Measurements from ENCODE around the gene RNU1-2. TPM values are rescaled to one million over a fixed set of nuclear protein-coding genes. Genes with fewer than 3 reads are reported as not detected.
A peak's percentile ranks its signal among the peaks of the same experiment; 100 is the strongest.
"Not testable (repeated sequence)": the region's sequence is repeated elsewhere in the genome, so short reads cannot be mapped to it uniquely, and the experiment has no call there.

RNU1-2 gene
- total and polyA plus RNA-seq, 8 donors, result under 0.01 to 9,966 (median under 0.01) TPM; not detected in 3

DNA sequence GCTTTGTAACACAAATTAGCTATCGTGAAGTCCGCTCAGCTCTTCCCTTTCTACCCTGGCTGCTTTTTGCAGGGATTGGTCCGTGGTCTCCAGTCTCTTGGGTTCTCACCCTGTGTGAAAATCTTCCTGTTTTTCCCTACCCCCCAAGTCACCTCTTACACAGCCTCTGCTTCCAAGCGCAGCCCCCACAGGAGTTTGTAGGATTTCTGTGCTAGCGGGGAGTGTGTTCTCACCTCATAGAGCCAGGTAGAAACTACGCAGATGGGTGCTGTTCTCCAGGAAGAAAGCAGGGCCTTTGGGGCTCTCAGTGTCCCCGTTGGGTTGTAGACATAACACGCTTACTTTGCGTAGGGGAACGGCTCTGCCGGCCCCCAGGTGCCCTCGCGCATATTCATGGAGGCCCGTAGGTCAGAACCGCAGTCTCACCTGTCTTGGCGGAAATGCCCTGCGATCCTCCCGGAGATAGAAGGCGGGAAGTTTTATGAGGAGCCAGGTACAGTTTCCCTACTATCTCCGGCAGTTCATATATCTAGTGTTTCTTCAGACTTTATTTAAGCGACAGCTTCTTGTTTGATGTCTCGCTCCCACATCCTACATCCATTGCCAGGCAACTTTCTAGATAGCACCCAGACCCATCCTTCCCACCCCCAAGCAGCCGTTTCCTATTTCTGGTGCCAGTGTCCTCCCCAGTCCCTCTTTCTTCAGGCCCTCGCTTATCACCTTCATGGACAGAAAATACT is 706 bp downstream of the RNU1-2 start:
- H3K27me3 ChIP-seq; H3K9me3 ChIP-seq; H3K36me3 ChIP-seq; intact Hi-C loops (cut with DNase I; ENCODE audit: low total_unique reads): not testable (repeated sequence)
- DNase-seq, result peak; percentile 61 to 68
- H3K4me3 ChIP-seq, result peak overlapping the region; percentile 15 to 32 (median 26)
- H3K27ac ChIP-seq, result peak overlapping the region; percentile 83 to 92 (median 91)
- H3K4me1 ChIP-seq, result peaks cover 10 to 38% (median 30%) of the 10 kb centered on the region in 4 donors
- 15 to 23% (median 18%) methylated on average over 21 to 24 of the region's 24 CpGs for WGBS, 5 donors

GRCh38 chr1:16897653-16898052 is 1.9 kb downstream of the RNU1-2 start:
- H3K27ac ChIP-seq; H3K9me3 ChIP-seq; H3K36me3 ChIP-seq; intact Hi-C loops (cut with DNase I; ENCODE audit: low total_unique reads); DNase-seq; H3K27me3 ChIP-seq; H3K4me3 ChIP-seq: not testable (repeated sequence)
- 46 to 86% (median 76%) methylated on average over 1 of the region's 1 CpG for WGBS, 5 donors
- H3K4me1 ChIP-seq, result peaks cover 10 to 30% (median 19%) of the 10 kb centered on the region in 4 donors

DNA sequence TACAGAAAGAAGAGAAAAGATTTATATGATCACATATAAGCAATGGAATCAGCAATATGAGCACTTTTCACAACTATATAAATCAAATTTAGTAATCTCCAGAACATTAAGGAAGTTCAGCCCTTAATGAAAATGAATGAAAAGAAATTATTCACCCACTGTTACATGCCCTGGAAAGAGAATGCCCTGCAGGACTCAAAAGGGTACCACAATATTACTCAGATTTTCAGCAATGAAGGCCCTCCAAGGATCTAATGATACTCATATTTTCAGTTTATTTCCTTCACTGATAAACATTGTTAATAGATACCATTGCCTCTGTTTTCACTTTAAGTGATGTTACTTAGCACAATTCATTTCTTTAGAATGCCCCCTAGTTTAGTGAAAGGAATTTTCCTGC is 2.5 kb downstream of the RNU1-2 start:
- peaks cover 6 to 30% (median 20%) of the 10 kb centered on the region in 4 donors for H3K4me1 ChIP-seq
- DNase-seq; H3K36me3 ChIP-seq; H3K4me3 ChIP-seq; H3K27me3 ChIP-seq; intact Hi-C loops (cut with DNase I; ENCODE audit: low total_unique reads); H3K9me3 ChIP-seq; H3K27ac ChIP-seq: not testable (repeated sequence)

DNA sequence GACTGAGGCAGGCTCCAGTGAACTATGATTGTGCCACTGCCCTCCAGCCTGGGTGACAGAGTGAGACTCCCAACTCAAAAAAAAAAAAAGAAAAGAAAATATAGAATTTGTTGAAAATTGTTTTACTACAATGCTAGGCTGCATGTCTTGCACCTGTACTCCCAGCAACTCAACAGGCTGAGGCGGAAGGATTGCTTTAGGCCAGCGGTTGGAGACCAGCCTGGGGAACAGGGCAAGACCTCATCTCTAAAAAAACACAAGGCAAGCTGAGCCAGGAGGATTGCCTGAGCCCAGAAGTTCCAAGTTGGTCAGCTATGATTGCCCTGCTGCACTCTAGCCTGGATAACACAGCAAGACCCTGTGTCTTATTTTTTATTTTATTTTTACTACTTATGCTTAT is 3.2 kb downstream of the RNU1-2 start:
- intact Hi-C loops (cut with DNase I; ENCODE audit: low total_unique reads); H3K27ac ChIP-seq; H3K9me3 ChIP-seq; DNase-seq; H3K4me3 ChIP-seq; H3K36me3 ChIP-seq; H3K27me3 ChIP-seq: not testable (repeated sequence)
- H3K4me1 ChIP-seq, result peaks cover 6 to 34% (median 25%) of the 10 kb centered on the region in 4 donors
- WGBS, 5 donors, result 74 to 89% (median 80%) methylated on average over 2 of the region's 2 CpGs

DNA sequence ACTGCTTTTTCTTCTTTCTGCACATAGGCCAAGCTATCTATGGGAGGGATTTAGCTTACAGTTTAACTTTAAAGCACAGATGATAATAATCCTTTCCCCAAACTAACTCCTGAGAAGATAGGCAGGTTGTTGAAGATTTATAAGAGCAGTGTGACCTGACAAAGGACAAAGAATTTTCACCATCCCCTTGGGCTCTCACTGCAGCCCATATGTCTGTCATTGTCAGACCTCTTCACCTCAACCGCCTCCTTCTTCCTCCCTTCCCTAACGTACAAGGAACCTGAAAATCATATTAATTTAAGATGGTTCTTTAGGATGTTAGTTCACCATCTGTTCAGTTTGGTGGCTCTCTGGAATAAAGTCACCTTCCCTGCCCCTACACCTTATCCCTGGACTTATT is 5.0 kb downstream of the RNU1-2 start:
- peak in 1 of 2 donors; percentile 61 for DNase-seq
- TF ChIP-seq, protein P1, sequence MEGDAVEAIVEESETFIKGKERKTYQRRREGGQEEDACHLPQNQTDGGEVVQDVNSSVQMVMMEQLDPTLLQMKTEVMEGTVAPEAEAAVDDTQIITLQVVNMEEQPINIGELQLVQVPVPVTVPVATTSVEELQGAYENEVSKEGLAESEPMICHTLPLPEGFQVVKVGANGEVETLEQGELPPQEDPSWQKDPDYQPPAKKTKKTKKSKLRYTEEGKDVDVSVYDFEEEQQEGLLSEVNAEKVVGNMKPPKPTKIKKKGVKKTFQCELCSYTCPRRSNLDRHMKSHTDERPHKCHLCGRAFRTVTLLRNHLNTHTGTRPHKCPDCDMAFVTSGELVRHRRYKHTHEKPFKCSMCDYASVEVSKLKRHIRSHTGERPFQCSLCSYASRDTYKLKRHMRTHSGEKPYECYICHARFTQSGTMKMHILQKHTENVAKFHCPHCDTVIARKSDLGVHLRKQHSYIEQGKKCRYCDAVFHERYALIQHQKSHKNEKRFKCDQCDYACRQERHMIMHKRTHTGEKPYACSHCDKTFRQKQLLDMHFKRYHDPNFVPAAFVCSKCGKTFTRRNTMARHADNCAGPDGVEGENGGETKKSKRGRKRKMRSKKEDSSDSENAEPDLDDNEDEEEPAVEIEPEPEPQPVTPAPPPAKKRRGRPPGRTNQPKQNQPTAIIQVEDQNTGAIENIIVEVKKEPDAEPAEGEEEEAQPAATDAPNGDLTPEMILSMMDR (IDR thresholded peaks at IDR 0.05), result no peak
- Histone ChIP-seq H3K4me1 (peaks cover 6 to 29% (median 25%) of the 10 kb centered on the region in 4 donors), H3K27ac (no peak overlapping the region), H3K27me3 (no peaks in the 10 kb centered on the region), H3K36me3 (no peaks in the 10 kb centered on the region), H3K4me3 (no peak overlapping the region), H3K9me3 (peaks cover 0 to 3% (median 1%) of the 10 kb centered on the region in 4 donors)
- intact Hi-C loops (cut with DNase I; ENCODE audit: low total_unique reads), result no loop called here
- WGBS, 5 donors, result 45 to 88% (median 75%) methylated on average over 2 of the region's 2 CpGs

GRCh38 chr1:16901371-16901770 is 5.6 kb downstream of the RNU1-2 start:
- H3K36me3 ChIP-seq; H3K27me3 ChIP-seq; intact Hi-C loops (cut with DNase I; ENCODE audit: low total_unique reads); H3K9me3 ChIP-seq; H3K27ac ChIP-seq; DNase-seq; H3K4me3 ChIP-seq: not testable (repeated sequence)
- peaks cover 5 to 28% (median 25%) of the 10 kb centered on the region in 4 donors for H3K4me1 ChIP-seq
- 51 to 73% (median 62%) methylated on average over 2 of the region's 2 CpGs for WGBS, 5 donors

DNA sequence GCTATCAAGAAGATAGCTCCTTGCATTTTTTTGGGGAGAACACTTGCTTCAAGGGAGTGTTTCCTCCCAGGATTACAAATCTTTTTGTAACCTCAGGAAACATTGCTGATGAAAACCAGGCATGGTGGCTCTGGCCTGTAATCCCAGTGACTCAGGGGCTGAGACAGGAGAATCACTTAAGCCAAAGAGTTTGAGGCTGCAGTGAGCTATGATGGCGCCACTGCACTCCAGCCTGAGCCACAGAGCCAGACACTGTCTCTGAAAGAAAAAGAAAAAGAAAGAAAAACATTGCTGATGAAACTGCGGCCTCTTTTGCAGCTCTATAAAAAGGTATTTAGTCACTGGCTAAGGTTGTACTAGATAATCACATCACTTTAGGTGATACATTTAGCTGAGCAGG is 7.3 kb downstream of the RNU1-2 start:
- H3K36me3 ChIP-seq, result no peaks in the 10 kb centered on the region
- peak overlapping the region in 1 of 4 donors; percentile 47 for H3K4me3 ChIP-seq
- H3K27me3 ChIP-seq, result no peaks in the 10 kb centered on the region
- WGBS, 5 donors, result 73 to 87% (median 77%) methylated on average over 2 of the region's 2 CpGs
- H3K4me1 ChIP-seq, result peaks cover 0 to 19% (median 18%) of the 10 kb centered on the region in 4 donors
- peak in 1 of 2 donors; percentile 51 for DNase-seq
- TF ChIP-seq POLR2A (IDR thresholded peaks at IDR 0.05) (no peak), POLR2AphosphoS5 (IDR thresholded peaks at IDR 0.05) (peak in 1 of 3 donors; percentile 70)
- intact Hi-C loops (cut with DNase I; ENCODE audit: low total_unique reads), result no loop called here
- peaks cover 0 to 15% (median 5%) of the 10 kb centered on the region in 4 donors for H3K9me3 ChIP-seq
- H3K27ac ChIP-seq, result peak overlapping the region in 4 of 5 donors; percentile 88 to 98 (median 91)
